ENCODE measurements around the gene FGFBP3. TPM values are rescaled to one million over a fixed set of nuclear protein-coding genes. Genes with fewer than 3 reads are reported as not detected.

Gene FGFBP3
- total and polyA plus RNA-seq, 2 of the 13 experiments (the other 11 are each of a cell fraction or from before 2014, with no cell fraction given) = 0.50 to 2.0 TPM

GRCh38 chr10:91883549-91884444 is 25.5 kb downstream of the FGFBP3 start (continued):
- TF ChIP-seq MAFF (IDR thresholded peaks at IDR 0.05; ENCODE audit: low read depth, low read length) (peak; percentile 89), KLF12 (CRISPR knock-in tag; IDR thresholded peaks at IDR 0.05; ENCODE audit: borderline replicate concordance) (no peak), RXRA (CRISPR knock-in tag; IDR thresholded peaks at IDR 0.05) (no peak), MXI1 (IDR thresholded peaks at IDR 0.05; ENCODE audit: borderline replicate concordance, low read depth, low read length) (no peak), ZNF512B (CRISPR knock-in tag; IDR thresholded peaks at IDR 0.05; ENCODE audit: borderline replicate concordance) (no peak), ZBTB43 (CRISPR knock-in tag; conservative IDR thresholded peaks at IDR 0.05) (no peak), ZNF576 (CRISPR knock-in tag; IDR thresholded peaks at IDR 0.05) (no peak), ZC3H13 (CRISPR knock-in tag; IDR thresholded peaks at IDR 0.05) (no peak), MIER2 (CRISPR knock-in tag; IDR thresholded peaks at IDR 0.05) (no peak), KLF6 (CRISPR knock-in tag; IDR thresholded peaks at IDR 0.05) (no peak), FOXA3 (CRISPR knock-in tag; IDR thresholded peaks at IDR 0.05) (peak; percentile 45; the same call in 1 of the 2 replicates), PATZ1 (CRISPR knock-in tag; IDR thresholded peaks at IDR 0.05) (no peak), SIX4 (CRISPR knock-in tag; IDR thresholded peaks at IDR 0.05) (no peak), NONO (IDR thresholded peaks at IDR 0.05) (no peak), NONO (CRISPR knock-in tag; conservative IDR thresholded peaks at IDR 0.05) (no peak)

Measured in HepG2 (cell line).